LoVo (cell line): ENCODE data around the gene HMGA1.
A peak's percentile ranks its signal among the peaks of the same experiment; 100 is the strongest.

Source experiments
- DNase-seq: peaks from one replicate; pipeline ENCODE4 v3.0.0-alpha.2; 2016; ENCODE audit warnings: low spot score

HMGA1 gene, protein sequence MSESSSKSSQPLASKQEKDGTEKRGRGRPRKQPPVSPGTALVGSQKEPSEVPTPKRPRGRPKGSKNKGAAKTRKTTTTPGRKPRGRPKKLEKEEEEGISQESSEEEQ

DNA sequence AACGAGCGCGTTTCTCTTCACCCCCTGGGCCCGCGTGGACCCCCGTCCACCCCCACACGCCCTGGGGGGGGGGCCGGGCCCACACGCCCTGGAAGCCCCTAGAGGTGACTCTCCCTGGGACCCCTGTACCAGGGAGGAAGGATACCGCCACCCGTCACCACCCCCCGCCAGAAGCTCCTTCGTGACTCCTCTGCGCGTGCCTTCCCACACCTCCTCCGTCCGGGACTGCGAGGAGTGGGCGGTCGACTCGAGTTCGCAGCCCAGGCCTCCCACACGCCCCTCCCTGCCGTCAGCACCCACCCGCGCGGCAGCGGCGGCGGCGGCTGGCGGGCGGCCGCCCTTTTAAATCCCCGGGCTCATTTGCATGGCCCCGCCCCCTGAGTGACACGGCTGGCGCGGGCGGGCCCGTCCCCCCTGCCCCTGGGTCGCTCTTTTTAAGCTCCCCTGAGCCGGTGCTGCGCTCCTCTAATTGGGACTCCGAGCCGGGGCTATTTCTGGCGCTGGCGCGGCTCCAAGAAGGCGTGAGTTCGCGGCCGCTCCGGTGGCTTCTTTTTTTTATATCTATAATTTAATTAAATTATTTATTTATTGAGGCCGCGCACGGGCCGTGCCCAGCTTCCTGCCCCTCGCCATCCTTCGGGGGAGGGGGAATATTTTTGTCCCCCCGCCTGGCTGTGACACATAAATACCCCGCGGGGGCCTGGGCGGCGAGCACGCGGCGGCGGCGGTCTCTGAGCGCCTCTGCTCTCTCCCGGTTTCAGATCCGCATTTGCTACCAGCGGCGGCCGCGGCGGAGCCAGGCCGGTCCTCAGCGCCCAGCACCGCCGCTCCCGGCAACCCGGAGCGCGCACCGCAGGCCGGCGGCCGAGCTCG is at the start of gene HMGA1:
Gene HMGA1, plus strand, starts transcription at position 431 of the 873 bp plus-strand sequence. CDS start 3,908 bp downstream, outside the sequence.
- peak; percentile 94 for DNase-seq

GRCh38 chr6:34189806-34190503 is 46.7 kb upstream of the HMGA1 start:
- DNase-seq: no peak

GRCh38 chr6:34190504-34191122 is 46.1 kb upstream of the HMGA1 start:
- DNase-seq: no peak

- DNase-seq: no peak
These were observed 41.9 kb upstream of the HMGA1 start for GRCh38 chr6:34194772-34195171.

DNA sequence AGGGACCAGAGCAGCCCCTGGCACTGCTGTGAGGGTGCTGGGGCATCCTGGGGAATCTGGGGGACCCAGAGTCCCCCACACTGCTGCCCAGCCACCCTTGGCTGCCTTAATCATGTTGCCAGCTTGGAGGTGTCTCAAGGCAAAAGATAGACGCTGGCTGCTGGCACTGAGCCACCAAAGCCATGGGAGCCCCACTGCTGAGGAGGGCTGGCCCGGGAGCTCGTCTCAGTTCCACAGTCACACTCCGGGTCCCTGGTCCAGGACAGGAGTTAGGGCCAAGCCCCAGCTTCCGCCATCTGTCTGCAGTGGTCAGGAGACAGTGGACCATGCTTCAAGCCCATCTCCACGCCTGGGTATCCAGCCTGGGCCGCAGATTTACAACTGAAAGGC is 41.0 kb upstream of the HMGA1 start:
- no peak for DNase-seq

DNA sequence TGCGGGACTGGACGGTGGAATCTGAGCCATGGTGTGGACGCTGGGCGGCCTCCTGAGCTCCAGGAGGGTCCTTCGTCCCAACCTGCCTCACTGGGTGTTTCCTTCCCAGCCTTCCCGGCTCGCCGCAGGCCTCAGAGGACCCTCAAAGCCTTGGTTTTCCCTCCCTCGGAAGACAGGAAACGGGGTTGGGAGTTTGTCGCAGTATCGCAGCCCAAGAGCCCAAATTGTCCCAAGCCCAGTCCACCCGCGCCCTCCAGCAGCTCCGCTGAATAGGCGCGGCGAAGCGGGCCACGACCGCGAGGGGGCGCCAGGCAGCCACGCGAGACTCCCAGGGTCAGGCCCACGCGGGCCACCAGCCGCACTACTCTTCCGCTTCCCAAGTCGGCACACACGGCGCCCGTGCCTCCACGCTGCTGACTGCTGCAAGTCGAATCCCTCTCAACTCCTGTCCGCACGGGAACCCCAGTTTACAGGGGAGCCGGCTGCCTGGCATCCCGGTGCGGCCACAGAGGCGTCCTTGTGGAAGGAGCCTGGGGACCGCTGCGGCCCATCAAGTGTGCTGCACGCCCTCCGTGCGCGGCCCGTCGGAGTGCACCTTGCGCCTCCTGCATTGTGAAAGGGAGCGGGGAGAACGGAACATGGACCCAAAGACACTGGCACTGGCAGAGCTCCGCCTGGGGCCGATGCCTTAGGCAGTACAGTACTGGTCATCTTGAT is 40.4 kb upstream of the HMGA1 start:
- peak; percentile 75 for DNase-seq

GRCh38 chr6:34196833-34197195 is 39.9 kb upstream of the HMGA1 start:
- DNase-seq: no peak

DNA sequence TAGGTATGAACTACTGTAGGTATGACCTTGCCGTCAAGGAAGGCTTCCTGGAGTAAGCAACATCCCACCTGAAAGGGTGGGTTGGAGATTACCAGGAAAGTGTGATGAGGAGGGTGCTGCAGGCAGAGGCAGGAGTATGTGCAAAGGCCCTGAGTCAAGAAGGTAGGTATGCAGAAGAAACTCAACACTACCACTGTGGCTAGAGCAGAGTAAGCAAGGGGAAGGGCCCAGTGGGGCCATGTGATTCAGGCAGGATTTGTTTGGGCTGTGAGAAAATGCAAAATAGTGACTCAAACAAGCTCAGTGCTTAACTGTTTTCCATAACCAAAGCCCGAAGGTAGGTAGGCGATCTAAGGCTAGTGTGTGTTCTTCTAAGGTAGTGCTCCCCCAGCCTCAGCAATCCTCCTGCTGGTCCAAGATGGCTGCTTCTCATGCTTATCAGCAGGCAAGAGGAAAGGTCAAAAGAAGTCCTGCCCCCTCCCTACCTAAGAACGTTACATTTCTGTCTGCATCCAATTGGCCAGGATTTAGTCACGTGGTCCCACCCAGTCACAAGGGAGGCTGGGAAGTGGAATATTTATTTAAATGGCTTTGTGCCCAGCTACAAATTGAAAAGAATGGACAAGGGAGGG is 36.2 kb upstream of the HMGA1 start:
- DNase-seq: no peak

DNA sequence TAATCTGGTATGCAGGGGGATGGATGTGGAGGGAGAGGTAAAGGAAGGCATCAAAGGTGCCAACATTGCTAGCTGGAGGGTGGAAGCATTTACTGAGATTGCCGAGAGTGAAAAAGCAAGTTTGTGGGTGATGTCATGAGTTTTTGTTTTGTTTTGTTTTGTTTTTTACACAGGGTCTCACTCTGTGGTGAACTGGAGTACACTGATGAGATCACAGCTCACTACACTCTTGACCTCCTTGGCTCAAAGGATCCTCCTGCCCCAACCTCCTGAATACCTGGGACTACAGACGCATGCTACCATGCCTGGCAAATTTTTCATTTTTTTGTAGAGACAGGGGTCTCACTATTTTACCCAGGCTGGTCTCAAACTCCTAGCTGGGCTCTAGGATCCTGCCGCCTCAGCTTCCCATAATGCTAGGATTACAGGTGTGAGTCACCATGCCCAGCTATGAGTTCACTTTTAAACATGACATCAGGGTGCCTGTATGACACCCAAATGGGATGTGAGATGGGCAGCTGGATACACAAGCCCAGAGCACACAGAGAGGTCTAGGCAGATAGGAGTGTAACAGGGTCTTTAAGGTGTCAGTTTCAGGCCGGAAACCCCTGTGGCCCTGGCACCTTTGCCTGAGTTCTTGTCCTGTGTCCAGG is 35.1 kb upstream of the HMGA1 start:
- DNase-seq: no peak

DNA sequence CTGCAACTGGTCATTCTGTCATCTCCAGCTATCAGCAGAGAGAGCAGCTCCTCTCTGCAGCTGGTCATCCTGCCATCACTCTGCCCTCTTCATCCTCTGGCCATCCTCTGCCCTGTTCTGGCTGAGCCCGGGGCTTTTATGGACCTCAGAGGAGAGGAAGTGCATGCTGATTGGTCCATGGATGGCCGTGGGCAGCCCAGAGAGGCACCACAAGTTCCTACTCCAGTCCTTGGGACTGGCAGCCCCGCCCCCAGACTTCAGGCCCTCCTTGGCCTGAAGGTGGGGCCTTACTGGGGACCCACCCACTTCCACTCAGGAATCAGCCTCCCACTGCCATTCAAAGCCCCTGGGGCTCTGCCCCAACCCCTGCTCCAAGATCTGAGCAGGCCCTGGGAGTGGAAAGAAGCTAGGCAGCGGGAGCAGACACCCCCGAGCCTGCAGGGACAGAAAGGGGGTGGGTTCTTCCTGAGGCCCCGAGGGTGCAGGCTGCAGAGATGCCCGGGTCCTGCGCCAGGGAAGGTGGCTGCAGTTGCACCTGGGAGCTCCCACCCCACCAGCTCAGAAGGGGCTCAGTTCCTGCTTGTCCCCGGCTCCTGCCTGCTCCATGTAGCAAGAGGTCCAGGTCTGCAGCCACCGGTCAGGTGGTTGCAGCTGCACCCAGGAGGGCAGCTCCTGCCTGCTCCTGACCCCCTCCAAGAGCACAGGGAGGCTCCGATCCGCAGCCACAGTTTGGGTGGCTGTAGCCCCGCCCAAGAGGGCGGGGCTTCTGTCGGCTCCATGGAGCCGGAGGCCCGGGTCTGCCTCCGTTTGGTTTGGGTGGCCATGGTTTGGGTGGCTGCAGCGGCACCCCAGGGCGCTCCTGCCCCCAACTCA is 34.1 kb upstream of the HMGA1 start:
- DNase-seq: no peak

DNA sequence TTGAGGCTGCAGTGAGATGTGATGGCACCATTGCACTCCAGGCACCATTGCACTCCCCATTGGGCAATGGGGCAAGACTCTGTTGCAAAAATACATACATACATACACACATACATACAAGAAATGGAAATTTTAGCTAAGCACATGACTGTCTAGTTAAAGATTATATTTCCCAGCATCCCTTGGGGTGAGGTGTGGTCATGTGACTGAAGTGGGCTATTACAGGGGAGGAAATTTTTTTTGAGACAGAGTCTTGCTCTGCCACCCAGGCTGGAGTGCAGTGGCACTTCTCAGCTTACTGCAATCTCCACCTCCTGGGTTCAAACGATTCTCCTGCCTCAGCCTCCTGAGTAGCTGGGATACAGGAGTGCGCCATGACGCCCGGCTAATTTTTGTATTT is 32.0 kb upstream of the HMGA1 start:
- DNase-seq: no peak

GRCh38 chr6:34205466-34205865 is 31.2 kb upstream of the HMGA1 start:
- no peak for DNase-seq

DNA sequence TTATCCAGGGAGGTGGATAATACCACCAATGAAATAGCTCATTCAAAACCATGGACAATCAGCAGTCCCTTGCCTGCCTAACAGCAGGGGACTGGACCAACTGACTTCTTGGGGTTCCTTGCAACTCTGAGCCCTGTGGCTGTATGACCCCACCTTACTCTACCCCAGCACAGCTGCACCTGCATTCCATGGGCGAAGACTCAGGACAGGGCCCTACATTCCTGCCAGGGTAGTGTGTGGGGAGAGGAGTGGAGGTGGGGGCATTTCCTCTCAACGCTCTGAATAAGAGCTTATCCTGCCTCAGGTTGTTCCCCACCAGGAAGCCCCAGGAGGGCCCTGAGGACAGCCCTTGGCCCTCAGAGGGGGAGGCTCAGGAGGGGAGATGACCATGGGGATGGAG is 30.8 kb upstream of the HMGA1 start:
- DNase-seq: no peak

DNA sequence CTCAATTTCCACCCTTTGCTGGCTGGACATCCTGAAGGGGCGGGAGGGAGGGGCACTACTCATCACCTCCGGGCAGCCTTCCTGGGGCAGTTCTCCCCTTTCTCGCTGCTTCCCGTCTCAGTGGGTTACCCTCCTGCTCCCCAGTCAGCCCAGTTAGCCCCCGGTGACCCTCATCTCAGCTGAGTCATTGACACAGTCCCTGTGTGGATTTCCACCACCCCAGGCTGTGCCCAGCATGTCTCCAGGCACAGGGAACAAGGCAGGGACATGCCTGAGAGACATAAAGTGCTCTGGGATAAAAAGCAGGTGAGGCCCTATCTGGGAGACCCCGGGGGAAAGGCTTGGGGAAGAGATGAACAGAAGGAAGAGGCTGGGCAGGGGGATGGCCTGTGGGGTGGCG is 29.9 kb upstream of the HMGA1 start:
- no peak for DNase-seq

GRCh38 chr6:34207695-34208443 is 28.8 kb upstream of the HMGA1 start:
- no peak for DNase-seq

GRCh38 chr6:34213772-34214171 is 22.9 kb upstream of the HMGA1 start:
- no peak for DNase-seq

GRCh38 chr6:34218691-34219090 is 18.0 kb upstream of the HMGA1 start:
- no peak for DNase-seq

- no peak for DNase-seq
These were observed 13.2 kb upstream of the HMGA1 start for GRCh38 chr6:34223381-34223955.
